Progenitor cell of endocrine pancreas (in vitro differentiated cells): ENCODE results near the gene C16orf96. TPM values are rescaled to one million over a fixed set of nuclear protein-coding genes. Genes with fewer than 3 reads are reported as not detected.

ENCODE experiments used
- DNase-seq: peaks from one replicate; pipeline ENCODE4 v3.0.0; 2021; ENCODE audit warnings: low spot score; ENCODE audit not compliant: unreplicated experiment
- H3K27ac Mint-ChIP-seq: 2 replicates; pipeline ENCODE4 v1.8.0; 2021; ENCODE audit warnings: mild to moderate bottlenecking, moderate library complexity, mixed read lengths
- H3K27me3 Mint-ChIP-seq: 2 replicates; pipeline ENCODE4 v1.8.0; 2021; ENCODE audit warnings: mixed read lengths
- H3K36me3 Mint-ChIP-seq: 2 replicates; pipeline ENCODE4 v1.8.0; 2022; ENCODE audit warnings: mixed read lengths; ENCODE audit not compliant: insufficient read depth
- H3K4me1 Mint-ChIP-seq: 2 replicates; pipeline ENCODE4 v1.8.0; 2021; ENCODE audit warnings: low read depth, mixed read lengths
- H3K4me3 Mint-ChIP-seq: 2 replicates; pipeline ENCODE4 v1.8.0; 2021; ENCODE audit warnings: low read depth, mild to moderate bottlenecking, moderate library complexity, mixed read lengths
- H3K9me3 Mint-ChIP-seq: 2 replicates; pipeline ENCODE4 v1.8.0; 2021; ENCODE audit warnings: low read depth, mixed read lengths
- total RNA-seq: library from RNA; stranded (reverse); gene quantifications from 2 replicates; pipeline ENCODE4 v1.2.1, GENCODE V29; 2021
- TF ChIP-seq, protein P1 (sequence below): fragments of 200-600 bp; sonication (generic); IDR thresholded peaks from one replicate; pipeline ENCODE4 v1.5.0; 2021; ENCODE audit warnings: antibody characterized with exemption, mild to moderate bottlenecking; ENCODE audit not compliant: unreplicated experiment

The C16orf96 gene
- total RNA-seq, 1 donor from 2014 or later, result 1.7 TPM

- Mint-ChIP-seq H3K36me3 (no peaks in the 10 kb centered on the region), H3K27me3 (no peaks in the 10 kb centered on the region), H3K4me1 (peaks cover 8% of the 10 kb centered on the region), H3K4me3 (peak overlapping the region; percentile 52), H3K9me3 (no peaks in the 10 kb centered on the region), H3K27ac (peak overlapping the region; percentile 79)
- no peak for DNase-seq
- TF ChIP-seq, protein P1, sequence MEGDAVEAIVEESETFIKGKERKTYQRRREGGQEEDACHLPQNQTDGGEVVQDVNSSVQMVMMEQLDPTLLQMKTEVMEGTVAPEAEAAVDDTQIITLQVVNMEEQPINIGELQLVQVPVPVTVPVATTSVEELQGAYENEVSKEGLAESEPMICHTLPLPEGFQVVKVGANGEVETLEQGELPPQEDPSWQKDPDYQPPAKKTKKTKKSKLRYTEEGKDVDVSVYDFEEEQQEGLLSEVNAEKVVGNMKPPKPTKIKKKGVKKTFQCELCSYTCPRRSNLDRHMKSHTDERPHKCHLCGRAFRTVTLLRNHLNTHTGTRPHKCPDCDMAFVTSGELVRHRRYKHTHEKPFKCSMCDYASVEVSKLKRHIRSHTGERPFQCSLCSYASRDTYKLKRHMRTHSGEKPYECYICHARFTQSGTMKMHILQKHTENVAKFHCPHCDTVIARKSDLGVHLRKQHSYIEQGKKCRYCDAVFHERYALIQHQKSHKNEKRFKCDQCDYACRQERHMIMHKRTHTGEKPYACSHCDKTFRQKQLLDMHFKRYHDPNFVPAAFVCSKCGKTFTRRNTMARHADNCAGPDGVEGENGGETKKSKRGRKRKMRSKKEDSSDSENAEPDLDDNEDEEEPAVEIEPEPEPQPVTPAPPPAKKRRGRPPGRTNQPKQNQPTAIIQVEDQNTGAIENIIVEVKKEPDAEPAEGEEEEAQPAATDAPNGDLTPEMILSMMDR, result no peak
Observed at GRCh38 chr16:4611337-4612021, 55.3 kb downstream of the C16orf96 start.

DNA sequence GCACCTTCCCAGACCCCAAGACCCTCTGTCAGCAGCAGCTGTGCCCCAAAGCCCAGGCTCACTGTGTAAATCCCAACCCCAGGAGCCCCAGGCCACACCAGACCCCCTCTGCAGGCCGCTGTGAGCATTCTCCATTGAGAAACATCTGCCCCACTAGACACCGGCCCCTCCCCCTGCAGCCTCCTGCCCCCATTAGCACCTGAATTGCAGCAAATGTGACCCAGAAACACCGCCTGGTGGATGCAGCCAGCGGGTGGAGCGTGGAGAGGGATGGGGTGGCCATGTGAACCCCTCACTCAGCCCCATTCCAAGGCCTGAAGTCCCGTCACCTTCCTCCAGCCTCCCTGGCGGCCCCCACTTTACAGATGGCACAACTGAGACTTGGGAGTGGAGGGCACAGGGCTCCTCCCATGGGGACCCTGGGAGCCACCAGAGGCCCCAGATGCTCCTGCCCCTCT, 56.4 kb downstream of the C16orf96 start:
- H3K27ac Mint-ChIP-seq, result no peak overlapping the region
- no peaks in the 10 kb centered on the region for H3K27me3 Mint-ChIP-seq
- DNase-seq, result no peak
- H3K9me3 Mint-ChIP-seq, result no peaks in the 10 kb centered on the region
- TF ChIP-seq, protein P1, result no peak
- peak overlapping the region; percentile 74 for H3K4me3 Mint-ChIP-seq
- H3K4me1 Mint-ChIP-seq, result peaks cover 14% of the 10 kb centered on the region
- H3K36me3 Mint-ChIP-seq, result no peaks in the 10 kb centered on the region

- no peaks in the 10 kb centered on the region for H3K27me3 Mint-ChIP-seq
- peaks cover 17% of the 10 kb centered on the region for H3K4me1 Mint-ChIP-seq
- peak overlapping the region; percentile 74 for H3K4me3 Mint-ChIP-seq
- H3K9me3 Mint-ChIP-seq, result no peaks in the 10 kb centered on the region
- no peak for DNase-seq
- H3K27ac Mint-ChIP-seq, result peak overlapping the region; percentile 29
- H3K36me3 Mint-ChIP-seq, result no peaks in the 10 kb centered on the region
- TF ChIP-seq, protein P1, result no peak
Observed at GRCh38 chr16:4612977-4613635, 57.0 kb downstream of the C16orf96 start.

DNA sequence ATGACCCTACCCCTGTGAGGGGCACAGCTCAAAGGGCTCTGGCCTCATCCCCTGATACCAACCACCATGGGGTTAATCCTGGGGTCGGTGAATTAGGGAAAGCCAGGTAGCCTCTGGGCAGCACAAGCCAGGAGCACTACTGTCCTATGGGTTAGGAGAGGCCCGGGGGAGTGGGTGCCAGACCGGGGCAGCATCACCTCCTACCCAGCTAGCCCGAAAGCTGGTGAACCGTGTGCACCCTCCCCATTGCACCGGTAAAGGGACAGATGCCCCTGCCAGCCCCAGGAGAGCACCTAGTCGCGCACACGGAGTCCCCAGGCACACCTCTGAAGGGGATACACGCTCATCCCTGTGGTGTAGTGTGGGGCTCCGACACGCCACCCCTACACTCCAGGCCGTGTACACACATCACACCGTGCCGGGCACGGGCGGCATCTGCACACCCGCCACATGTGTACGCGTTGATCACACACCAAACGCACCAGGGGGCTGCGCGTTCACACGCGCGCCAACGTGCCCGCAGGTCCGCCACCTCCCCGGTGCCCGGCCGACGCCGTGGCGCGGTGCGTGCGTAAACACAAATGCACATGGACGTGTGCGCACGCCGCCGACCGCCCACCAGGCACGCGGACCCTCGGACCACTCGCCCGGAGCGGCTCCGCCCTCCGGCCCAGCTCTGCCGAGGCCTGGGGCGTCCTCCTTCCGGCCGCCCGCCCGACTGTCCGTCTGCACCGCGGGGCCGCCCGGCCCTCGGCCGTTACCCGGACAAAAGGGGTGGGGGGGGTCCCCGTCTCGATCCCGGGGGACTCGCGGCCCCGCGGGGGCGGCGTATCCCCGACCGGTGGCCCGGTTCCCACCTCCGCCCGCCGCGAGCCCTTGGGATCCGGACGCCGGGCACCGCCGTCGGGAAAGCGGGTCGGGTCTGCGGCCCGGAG, 57.8 kb downstream of the C16orf96 start:
- no peaks in the 10 kb centered on the region for H3K9me3 Mint-ChIP-seq
- peak overlapping the region; percentile 74 for H3K4me3 Mint-ChIP-seq
- TF ChIP-seq, protein P1, result no peak
- peak; percentile 37 for DNase-seq
- H3K36me3 Mint-ChIP-seq, result no peaks in the 10 kb centered on the region
- H3K27me3 Mint-ChIP-seq, result no peaks in the 10 kb centered on the region
- peak overlapping the region; percentile 80 for H3K27ac Mint-ChIP-seq
- peaks cover 21% of the 10 kb centered on the region for H3K4me1 Mint-ChIP-seq
